OCI-LY3 (cell line): ENCODE measurements around the gene TF.
A peak's percentile ranks its signal among the peaks of the same experiment; 100 is the strongest.

Experiments used
- H2AFZ ChIP-seq: fragments of 200-600, 300-600 bp; shearing (Covaris generic); 2 replicates; pipeline ENCODE4 v1.6.0; 2014; ENCODE audit warnings: antibody characterized with exemption, low read depth, low read length
- H3K27ac ChIP-seq: fragments of 200-600, 300-600 bp; sonication (generic); 2 replicates; pipeline ENCODE4 v1.5.1; 2014; ENCODE audit warnings: mild to moderate bottlenecking, low read length, moderate library complexity, mixed read lengths
- H3K27me3 ChIP-seq: fragments of 200-600, 300-600 bp; sonication (generic); 2 replicates; pipeline ENCODE4 v1.6.1; 2014; ENCODE audit warnings: low read depth, low read length, mixed read lengths
- H3K36me3 ChIP-seq: fragments of 200-600, 300-600 bp; sonication (generic); replicated peaks from 2 replicates; pipeline ENCODE3; 2014; ENCODE audit warnings: low read depth, low read length, mixed read lengths
- H3K4me1 ChIP-seq: fragments of 300-600, 200-600 bp; sonication (generic); 2 replicates; pipeline ENCODE4 v1.6.1; 2014; ENCODE audit warnings: low read length, mixed read lengths
- H3K4me2 ChIP-seq: fragments of 200-600, 300-600 bp; sonication (generic); 2 replicates; pipeline ENCODE4 v1.6.1; 2014; ENCODE audit warnings: low read length, mixed read lengths
- H3K4me3 ChIP-seq: fragments of 300-600, 200-600 bp; sonication (generic); 2 replicates; pipeline ENCODE4 v1.5.1; 2014; ENCODE audit warnings: antibody characterized with exemption, mild to moderate bottlenecking, low read length, moderate library complexity
- H3K79me2 ChIP-seq: fragments of 300-600, 200-600 bp; shearing (Covaris generic); 2 replicates; pipeline ENCODE4 v1.6.1; 2014; ENCODE audit warnings: mild to moderate bottlenecking, low read length, mixed read lengths
- H3K9ac ChIP-seq: fragments of 300-600, 200-600 bp; shearing (Covaris generic); 2 replicates; pipeline ENCODE4 v1.6.0; 2014; ENCODE audit warnings: mild to moderate bottlenecking, low read length, moderate library complexity
- H3K9me3 ChIP-seq: fragments of 200-600, 300-600 bp; shearing (Covaris generic); 2 replicates; pipeline ENCODE4 v1.6.1; 2014; ENCODE audit warnings: low read length, mixed read lengths; ENCODE audit not compliant: insufficient read depth
- H4K20me1 ChIP-seq: fragments of 200-600, 300-600 bp; sonication (generic); 2 replicates; pipeline ENCODE4 v1.6.1; 2016; ENCODE audit warnings: low read length, mixed read lengths; ENCODE audit not compliant: insufficient read depth
- EZH2phosphoT487 ChIP-seq: fragments of 200-600 bp; shearing (Covaris generic); IDR thresholded peaks from 2 replicates; pipeline ENCODE4 v1.6.1; 2018; ENCODE audit warnings: antibody characterized with exemption, mixed run types, low read depth
- TF ChIP-seq, protein P1 (sequence below): fragments of 200-600, 300-600 bp; sonication (generic); IDR thresholded peaks from 2 replicates; pipeline ENCODE4 v1.5.1; 2014; ENCODE audit warnings: antibody characterized with exemption, low read length, low read depth

The TF gene

DNA sequence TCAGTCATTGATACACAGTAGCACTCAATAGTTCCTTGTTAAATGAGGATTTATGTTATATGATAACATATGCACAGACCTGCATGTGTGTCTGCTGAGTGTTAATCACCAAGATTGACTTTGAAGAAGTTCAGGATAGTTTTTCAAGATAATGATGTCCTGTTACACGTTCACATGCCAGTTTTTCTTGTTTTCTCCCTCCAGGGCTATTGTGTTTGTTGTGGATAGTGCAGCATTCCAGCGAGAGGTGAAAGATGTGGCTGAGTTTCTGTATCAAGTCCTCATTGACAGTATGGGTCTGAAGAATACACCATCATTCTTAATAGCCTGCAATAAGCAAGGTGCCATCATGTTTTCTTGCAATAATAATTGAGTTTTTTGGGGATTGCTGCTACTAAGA lies 69.2 kb downstream of the TF start:
- Histone ChIP-seq H3K79me2 (peaks cover 5% of the 10 kb centered on the region; the same call in 1 of the 2 replicates), H3K27me3 (no peaks in the 10 kb centered on the region), H3K9ac (no peak overlapping the region), H3K4me1 (no peaks in the 10 kb centered on the region), H4K20me1 (no peaks in the 10 kb centered on the region), H2AFZ (no peak overlapping the region), H3K4me2 (no peak overlapping the region), H3K4me3 (no peak overlapping the region), H3K36me3 (peaks cover 58% of the 10 kb centered on the region), H3K27ac (no peak overlapping the region), H3K9me3 (no peaks in the 10 kb centered on the region)
- TF ChIP-seq, protein P1, sequence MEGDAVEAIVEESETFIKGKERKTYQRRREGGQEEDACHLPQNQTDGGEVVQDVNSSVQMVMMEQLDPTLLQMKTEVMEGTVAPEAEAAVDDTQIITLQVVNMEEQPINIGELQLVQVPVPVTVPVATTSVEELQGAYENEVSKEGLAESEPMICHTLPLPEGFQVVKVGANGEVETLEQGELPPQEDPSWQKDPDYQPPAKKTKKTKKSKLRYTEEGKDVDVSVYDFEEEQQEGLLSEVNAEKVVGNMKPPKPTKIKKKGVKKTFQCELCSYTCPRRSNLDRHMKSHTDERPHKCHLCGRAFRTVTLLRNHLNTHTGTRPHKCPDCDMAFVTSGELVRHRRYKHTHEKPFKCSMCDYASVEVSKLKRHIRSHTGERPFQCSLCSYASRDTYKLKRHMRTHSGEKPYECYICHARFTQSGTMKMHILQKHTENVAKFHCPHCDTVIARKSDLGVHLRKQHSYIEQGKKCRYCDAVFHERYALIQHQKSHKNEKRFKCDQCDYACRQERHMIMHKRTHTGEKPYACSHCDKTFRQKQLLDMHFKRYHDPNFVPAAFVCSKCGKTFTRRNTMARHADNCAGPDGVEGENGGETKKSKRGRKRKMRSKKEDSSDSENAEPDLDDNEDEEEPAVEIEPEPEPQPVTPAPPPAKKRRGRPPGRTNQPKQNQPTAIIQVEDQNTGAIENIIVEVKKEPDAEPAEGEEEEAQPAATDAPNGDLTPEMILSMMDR = no peak
- TF ChIP-seq EZH2phosphoT487 = no peak

DNA sequence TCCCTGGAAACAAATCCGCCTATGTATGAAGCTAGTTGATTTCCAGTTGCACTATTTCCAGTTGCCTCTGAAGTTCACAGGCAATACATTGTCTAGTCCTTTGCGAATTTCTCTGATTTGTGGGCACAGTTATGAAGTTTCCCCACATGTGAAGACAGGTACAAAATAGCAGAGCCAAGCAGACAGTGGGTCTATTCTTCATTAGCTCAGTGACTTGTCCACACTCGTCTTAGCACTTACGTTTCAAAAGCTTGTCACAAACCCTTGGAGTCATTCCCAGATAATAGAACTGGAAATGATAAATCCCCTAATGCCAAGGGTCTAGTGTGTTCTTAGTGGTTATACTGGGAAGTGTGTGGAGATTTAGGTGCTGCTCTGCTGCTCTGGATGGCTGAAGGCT lies 73.9 kb downstream of the TF start:
- Histone ChIP-seq H3K4me1 (no peaks in the 10 kb centered on the region), H3K27me3 (no peaks in the 10 kb centered on the region), H3K4me3 (no peak overlapping the region), H2AFZ (no peak overlapping the region), H3K4me2 (no peak overlapping the region), H3K9me3 (no peaks in the 10 kb centered on the region), H3K27ac (no peak overlapping the region), H3K36me3 (peaks cover 65% of the 10 kb centered on the region), H3K9ac (no peak overlapping the region), H4K20me1 (no peaks in the 10 kb centered on the region), H3K79me2 (no peaks in the 10 kb centered on the region)
- TF ChIP-seq, protein P1 = no peak
- TF ChIP-seq EZH2phosphoT487 = no peak

DNA sequence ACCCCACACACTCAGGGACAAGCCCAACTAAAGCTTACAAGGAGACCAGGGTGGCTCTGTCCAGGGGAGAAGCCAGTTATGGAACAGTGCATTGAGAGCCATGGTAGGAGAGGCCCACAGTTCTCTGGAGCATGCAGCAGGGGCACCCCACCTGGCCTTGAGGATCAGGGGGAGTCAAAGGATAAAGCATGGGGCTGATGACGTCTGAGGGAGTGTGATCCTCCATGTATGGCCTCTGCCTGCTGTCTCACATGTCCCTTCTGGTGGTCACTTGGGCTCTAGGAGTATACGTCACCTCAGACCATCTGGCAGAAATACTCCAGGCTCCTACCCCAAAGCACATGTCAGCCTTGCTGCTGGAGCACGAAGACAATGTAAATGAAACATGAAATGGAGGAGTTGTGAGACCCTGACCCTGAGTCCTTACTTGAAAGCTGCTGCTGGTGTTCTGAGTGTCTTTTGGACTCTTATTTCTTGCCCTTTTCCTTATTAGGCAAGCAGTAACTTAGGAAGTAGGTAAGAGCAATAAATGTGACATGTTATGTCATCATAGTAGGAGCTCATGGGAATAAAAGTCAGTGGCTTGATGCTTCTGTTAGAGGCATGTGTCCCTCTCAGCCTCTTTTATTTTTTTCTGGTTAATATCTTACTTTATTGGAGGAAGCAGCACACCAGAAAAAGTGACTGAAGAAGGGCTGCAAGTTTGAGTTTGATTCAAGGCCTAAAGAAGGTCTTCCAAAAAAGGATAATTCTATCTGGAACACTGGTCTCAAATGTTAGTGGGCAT lies 74.9 kb downstream of the TF start:
- H3K9ac ChIP-seq = no peak overlapping the region
- no peaks in the 10 kb centered on the region for H4K20me1 ChIP-seq
- H3K4me3 ChIP-seq = no peak overlapping the region
- no peaks in the 10 kb centered on the region for H3K9me3 ChIP-seq
- H3K27me3 ChIP-seq = no peaks in the 10 kb centered on the region
- TF ChIP-seq EZH2phosphoT487 = no peak
- TF ChIP-seq, protein P1 = no peak
- no peak overlapping the region for H3K4me2 ChIP-seq
- H3K36me3 ChIP-seq = peaks cover 57% of the 10 kb centered on the region
- no peaks in the 10 kb centered on the region for H3K79me2 ChIP-seq
- H2AFZ ChIP-seq = no peak overlapping the region
- no peaks in the 10 kb centered on the region for H3K4me1 ChIP-seq
- H3K27ac ChIP-seq = no peak overlapping the region

DNA sequence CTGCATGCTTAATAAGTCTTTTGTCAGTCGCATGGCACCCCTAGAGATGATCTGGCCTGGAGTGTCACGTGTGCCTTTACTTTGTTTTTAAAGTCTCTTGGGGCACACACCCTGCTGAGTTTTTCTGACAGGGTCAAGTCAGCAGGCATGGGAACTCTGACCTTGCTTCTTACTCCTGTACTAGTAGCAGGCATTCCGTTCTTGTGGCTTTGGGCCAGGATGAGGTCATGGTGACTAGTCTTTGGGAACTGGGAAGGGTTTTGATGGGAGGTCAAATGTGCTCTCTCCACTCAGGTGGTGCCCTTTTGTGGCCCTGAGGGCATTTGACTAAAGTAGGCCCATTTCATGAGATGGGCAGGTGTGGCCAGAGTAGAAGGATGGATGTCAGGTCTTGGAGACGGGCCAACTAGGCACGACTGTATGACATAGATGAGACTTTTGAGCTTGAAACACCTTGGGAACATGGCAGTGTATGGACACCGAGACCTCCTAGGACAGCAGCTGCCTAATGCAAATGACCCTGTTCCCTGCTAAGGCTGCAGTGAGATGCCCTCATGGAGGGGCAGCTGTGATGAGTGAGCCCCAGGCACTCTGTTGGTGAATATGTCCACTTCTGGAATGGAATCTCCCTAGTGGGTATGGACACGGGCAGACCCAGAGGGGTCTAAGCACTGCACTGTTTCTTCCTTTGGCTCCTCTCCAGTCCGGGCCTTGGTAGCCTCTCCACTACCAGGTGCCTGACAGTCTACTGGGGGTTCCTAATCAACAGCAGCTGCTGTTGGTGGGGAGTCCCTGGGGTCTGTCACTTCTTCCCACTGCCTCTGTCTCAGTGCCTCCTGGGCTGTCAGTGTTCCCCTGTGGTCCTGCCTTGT lies 75.8 kb downstream of the TF start:
- no peaks in the 10 kb centered on the region for H3K27me3 ChIP-seq
- no peaks in the 10 kb centered on the region for H3K9me3 ChIP-seq
- H3K36me3 ChIP-seq = peaks cover 49% of the 10 kb centered on the region
- H2AFZ ChIP-seq = no peak overlapping the region
- H3K4me2 ChIP-seq = no peak overlapping the region
- H3K4me3 ChIP-seq = no peak overlapping the region
- H3K27ac ChIP-seq = no peak overlapping the region
- TF ChIP-seq, protein P1 = peak; percentile 49
- TF ChIP-seq EZH2phosphoT487 = no peak
- no peaks in the 10 kb centered on the region for H4K20me1 ChIP-seq
- H3K79me2 ChIP-seq = no peaks in the 10 kb centered on the region
- H3K9ac ChIP-seq = no peak overlapping the region
- no peaks in the 10 kb centered on the region for H3K4me1 ChIP-seq
